Peyer's patch (tissue), 4 donors: ENCODE measurements around the gene ABCB8.

Experiments used
- POLR2A ChIP-seq, 2 donors: fragments of 450-650 bp; IDR thresholded peaks; one replicate each; pipeline ENCODE4 v1.5.1; 2017; ENCODE audit warnings: antibody characterized with exemption in 2 of 2, mild to moderate bottlenecking in 2 of 2, moderate library complexity in 2 of 2
- TF ChIP-seq, protein P1 (sequence below), 6 experiments: fragments of 450-650 bp in 4 of 6; fragments of 200-600 bp in 2 of 6; sonication (generic) in 1 of 6; IDR thresholded peaks; one replicate each; pipeline ENCODE4 v1.5.1; 2017 to 2019; ENCODE audit warnings: antibody characterized with exemption in 6 of 6, mild to moderate bottlenecking in 3 of 6, moderate library complexity in 1 of 6

- TF ChIP-seq, protein P1, sequence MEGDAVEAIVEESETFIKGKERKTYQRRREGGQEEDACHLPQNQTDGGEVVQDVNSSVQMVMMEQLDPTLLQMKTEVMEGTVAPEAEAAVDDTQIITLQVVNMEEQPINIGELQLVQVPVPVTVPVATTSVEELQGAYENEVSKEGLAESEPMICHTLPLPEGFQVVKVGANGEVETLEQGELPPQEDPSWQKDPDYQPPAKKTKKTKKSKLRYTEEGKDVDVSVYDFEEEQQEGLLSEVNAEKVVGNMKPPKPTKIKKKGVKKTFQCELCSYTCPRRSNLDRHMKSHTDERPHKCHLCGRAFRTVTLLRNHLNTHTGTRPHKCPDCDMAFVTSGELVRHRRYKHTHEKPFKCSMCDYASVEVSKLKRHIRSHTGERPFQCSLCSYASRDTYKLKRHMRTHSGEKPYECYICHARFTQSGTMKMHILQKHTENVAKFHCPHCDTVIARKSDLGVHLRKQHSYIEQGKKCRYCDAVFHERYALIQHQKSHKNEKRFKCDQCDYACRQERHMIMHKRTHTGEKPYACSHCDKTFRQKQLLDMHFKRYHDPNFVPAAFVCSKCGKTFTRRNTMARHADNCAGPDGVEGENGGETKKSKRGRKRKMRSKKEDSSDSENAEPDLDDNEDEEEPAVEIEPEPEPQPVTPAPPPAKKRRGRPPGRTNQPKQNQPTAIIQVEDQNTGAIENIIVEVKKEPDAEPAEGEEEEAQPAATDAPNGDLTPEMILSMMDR (IDR thresholded peaks at IDR 0.05): no peak
- no peak for TF ChIP-seq POLR2A (IDR thresholded peaks at IDR 0.05)
Measured at GRCh38 chr7:151008143-151008510, 20.1 kb upstream of the ABCB8 start.
